GM10248 (cell line): Measurements from ENCODE around the gene SLC2A4.

Experiments used
- CTCF ChIA-PET: fragments of 300-600 bp; sonication (Branson Sonifier 250); formaldehyde crosslinking; extraction: SDS; loops from one replicate; lab custom pipeline; 2021; ENCODE audit warnings: antibody characterized with exemption; lab: Yijun Ruan, JAX
- POLR2A ChIA-PET: fragments of 350-650 bp; sonication (Branson Sonifier 250); formaldehyde crosslinking; extraction: SDS; loops from one replicate; lab custom pipeline; 2020; ENCODE audit warnings: antibody characterized with exemption; lab: Yijun Ruan, JAX
- DNase-seq: peaks from one replicate; pipeline ENCODE4 v3.0.0; 2012; ENCODE audit errors: extremely low spot score
- TF ChIP-seq, protein P1 (sequence below): IDR thresholded peaks from 2 replicates; pipeline ENCODE4 v1.5.1; 2012; ENCODE audit warnings: mild to moderate bottlenecking, low read depth; ENCODE audit errors: extremely low read depth, missing control alignments, control extremely low read depth

The SLC2A4 gene

DNA sequence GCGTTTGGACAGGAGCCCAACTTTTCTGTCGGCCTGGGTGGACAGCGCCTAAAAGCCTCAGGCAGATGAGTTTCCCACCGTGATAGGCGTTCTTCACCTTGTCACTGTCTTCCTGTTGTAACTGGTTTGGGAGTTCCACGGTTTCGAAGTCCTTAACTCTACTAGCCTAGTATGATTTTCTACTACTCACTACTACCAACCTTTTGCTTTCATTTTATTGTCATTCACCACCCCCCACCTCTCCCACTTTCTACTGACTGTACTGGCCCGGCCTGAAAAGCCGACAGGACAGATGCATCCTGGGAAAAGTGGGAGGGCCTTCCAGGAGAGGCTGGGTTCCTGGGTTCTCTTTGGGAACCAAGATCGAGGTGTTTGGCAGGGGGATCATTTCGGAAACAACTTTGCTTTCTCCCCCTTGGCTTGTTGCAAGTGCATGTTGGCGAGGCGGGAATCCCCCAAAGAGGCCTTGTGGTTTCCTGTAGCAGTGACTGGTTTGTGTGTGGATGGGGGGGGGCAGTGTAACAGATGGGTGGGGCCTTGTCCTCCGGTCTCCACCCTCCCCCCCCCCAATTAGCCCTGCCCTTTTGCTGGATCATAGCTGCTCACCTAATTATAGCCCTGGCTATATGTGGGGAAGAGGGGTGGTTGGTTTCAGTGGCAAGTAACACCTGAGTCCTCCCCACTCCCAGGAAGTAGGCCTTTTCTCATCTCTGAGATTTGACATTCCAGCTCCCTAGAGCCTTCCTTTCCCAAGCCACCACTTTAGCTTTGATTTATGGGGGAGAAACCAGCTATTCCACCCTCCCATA lies 27.3 kb downstream of the SLC2A4 start:
- ChIA-PET CTCF (interaction anchor here (0.7 to 1.6 kb wide), 5 partner anchors 12 to 252 kb away, joined by 3 to 4 read pairs (median 3); partner anchors contain the start of gene SLC2A4), POLR2A (no interaction called here)
- DNase-seq: peak; percentile 75
- TF ChIP-seq, protein P1, sequence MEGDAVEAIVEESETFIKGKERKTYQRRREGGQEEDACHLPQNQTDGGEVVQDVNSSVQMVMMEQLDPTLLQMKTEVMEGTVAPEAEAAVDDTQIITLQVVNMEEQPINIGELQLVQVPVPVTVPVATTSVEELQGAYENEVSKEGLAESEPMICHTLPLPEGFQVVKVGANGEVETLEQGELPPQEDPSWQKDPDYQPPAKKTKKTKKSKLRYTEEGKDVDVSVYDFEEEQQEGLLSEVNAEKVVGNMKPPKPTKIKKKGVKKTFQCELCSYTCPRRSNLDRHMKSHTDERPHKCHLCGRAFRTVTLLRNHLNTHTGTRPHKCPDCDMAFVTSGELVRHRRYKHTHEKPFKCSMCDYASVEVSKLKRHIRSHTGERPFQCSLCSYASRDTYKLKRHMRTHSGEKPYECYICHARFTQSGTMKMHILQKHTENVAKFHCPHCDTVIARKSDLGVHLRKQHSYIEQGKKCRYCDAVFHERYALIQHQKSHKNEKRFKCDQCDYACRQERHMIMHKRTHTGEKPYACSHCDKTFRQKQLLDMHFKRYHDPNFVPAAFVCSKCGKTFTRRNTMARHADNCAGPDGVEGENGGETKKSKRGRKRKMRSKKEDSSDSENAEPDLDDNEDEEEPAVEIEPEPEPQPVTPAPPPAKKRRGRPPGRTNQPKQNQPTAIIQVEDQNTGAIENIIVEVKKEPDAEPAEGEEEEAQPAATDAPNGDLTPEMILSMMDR: no peak

DNA sequence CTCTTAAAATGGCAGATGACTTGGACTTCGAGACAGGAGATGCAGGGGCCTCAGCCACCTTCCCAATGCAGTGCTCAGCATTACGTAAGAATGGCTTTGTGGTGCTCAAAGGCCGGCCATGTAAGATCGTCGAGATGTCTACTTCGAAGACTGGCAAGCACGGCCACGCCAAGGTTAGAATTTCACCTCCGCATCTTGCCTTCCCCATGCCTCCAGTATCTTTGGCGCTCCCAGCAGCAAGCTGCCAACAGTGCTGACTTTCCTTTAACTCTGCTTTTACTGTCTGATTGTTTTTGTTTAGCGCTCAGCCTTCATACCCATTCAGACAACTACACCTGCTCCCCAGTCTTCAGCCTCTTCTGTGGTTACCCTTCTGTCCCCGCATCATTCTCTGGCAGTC lies 28.1 kb downstream of the SLC2A4 start:
- TF ChIP-seq, protein P1: no peak
- ChIA-PET POLR2A (interaction anchor here (0.8 kb wide), 1 partner anchor 266 kb away, joined by 3 read pairs; no protein-coding TSS in a partner anchor), CTCF (interaction anchor here (0.8 to 2.0 kb wide), 8 partner anchors 13 to 251 kb away, joined by 3 to 5 read pairs (median 4); partner anchors contain the start of gene SLC2A4)
- no peak for DNase-seq

DNA sequence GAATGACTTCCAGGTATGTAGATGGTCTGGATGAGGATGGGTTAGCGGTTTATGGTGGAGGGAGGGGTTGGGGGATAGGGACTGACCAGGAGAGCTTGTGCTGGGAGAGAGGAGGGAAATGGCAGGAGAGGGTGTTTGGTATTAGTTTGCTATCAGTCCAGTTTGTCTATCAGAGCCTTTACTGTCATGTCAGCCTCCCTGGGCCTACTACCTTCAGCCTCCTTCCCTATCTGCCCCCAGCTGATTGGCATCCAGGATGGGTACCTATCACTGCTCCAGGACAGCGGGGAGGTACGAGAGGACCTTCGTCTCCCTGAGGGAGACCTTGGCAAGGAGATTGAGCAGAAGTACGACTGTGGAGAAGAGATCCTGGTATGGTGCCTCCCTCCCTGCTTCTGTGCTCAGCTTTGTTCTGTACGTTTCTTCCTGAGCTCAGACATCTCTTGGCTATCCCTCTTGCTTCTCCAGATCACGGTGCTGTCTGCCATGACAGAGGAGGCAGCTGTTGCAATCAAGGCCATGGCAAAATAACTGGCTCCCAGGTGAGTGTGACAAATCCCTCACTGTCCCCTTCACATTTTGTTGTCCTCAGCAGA lies 29.7 kb downstream of the SLC2A4 start:
- DNase-seq: no peak
- TF ChIP-seq, protein P1: no peak

GRCh38 chr17:7312432-7313087 lies 31.0 kb downstream of the SLC2A4 start:
- ChIA-PET POLR2A (interaction anchor here (0.9 to 1.9 kb wide), 2 partner anchors 17 kb away, joined by 3 to 5 read pairs; partner anchors contain the start of gene NEURL4), CTCF (interaction anchor here (0.9 to 4.2 kb wide), 8 partner anchors 9 to 123 kb away, joined by 3 to 32 read pairs (median 3); partner anchors contain the start of genes TMEM102 and TMEM95)
- DNase-seq: no peak
- TF ChIP-seq, protein P1: no peak

More for the DNA sequence above, 29.7 kb downstream of the SLC2A4 start:
- ChIA-PET POLR2A (no interaction called here), CTCF (interaction anchor here (1.1 to 2.0 kb wide), 4 partner anchors 14 to 249 kb away, joined by 3 to 5 read pairs (median 4); no protein-coding TSS in a partner anchor)

GRCh38 chr17:7313088-7313889 lies 31.8 kb downstream of the SLC2A4 start:
- TF ChIP-seq, protein P1: no peak
- ChIA-PET CTCF (interaction anchor here (0.9 to 4.2 kb wide), 7 partner anchors 9 to 122 kb away, joined by 3 to 32 read pairs (median 3); partner anchors contain the start of genes TMEM102 and TMEM95), POLR2A (interaction anchor here (1.9 kb wide), 1 partner anchor 16 kb away, joined by 5 read pairs; the partner anchor contains the start of gene NEURL4)
- DNase-seq: no peak
